HEK293T (cell line): ENCODE measurements around the gene DNAH8.

ENCODE experiments used
- CTCF ChIA-PET: fragments of 350-600 bp; formaldehyde crosslinking; extraction: SDS; loops from one replicate; lab custom pipeline; 2021; ENCODE audit warnings: antibody characterized with exemption, inconsistent platforms; lab: Yijun Ruan, JAX
- POLR2A ChIA-PET: fragments of 350-600 bp; formaldehyde crosslinking; extraction: SDS; loops from one replicate; lab custom pipeline; 2020; ENCODE audit warnings: antibody characterized with exemption, inconsistent platforms; lab: Yijun Ruan, JAX
- DNase-seq: peaks from one replicate; pipeline ENCODE4 v3.0.0; 2012; ENCODE audit warnings: mixed read lengths; ENCODE audit errors: extremely low spot score
- ARNT ChIP-seq: fragments of 450-650 bp; IDR thresholded peaks from 2 replicates; pipeline ENCODE4 v1.6.1; 2017; ENCODE audit warnings: mild to moderate bottlenecking
- BHLHE40 ChIP-seq: fragments of 450-650 bp; IDR thresholded peaks from 2 replicates; pipeline ENCODE4 v1.6.1; 2016; ENCODE audit warnings: mild to moderate bottlenecking, moderate library complexity, borderline replicate concordance
- CTBP1 ChIP-seq: fragments of 450-650 bp; IDR thresholded peaks from 2 replicates; pipeline ENCODE4 v1.6.1; 2016; ENCODE audit warnings: borderline replicate concordance
- ELF4 ChIP-seq: fragments of 450-650 bp; IDR thresholded peaks from 2 replicates; pipeline ENCODE4 v1.6.1; 2017; ENCODE audit warnings: antibody characterized with exemption
- FOXA1 ChIP-seq: fragments of 450-650 bp; IDR thresholded peaks from 2 replicates; pipeline ENCODE4 v1.6.1; 2016; ENCODE audit warnings: mild to moderate bottlenecking
- FOXK2 ChIP-seq: fragments of 450-650 bp; IDR thresholded peaks from 2 replicates; pipeline ENCODE4 v1.6.1; 2016; ENCODE audit warnings: mild to moderate bottlenecking
- FOXM1 ChIP-seq: fragments of 450-650 bp; IDR thresholded peaks from 2 replicates; pipeline ENCODE4 v1.6.1; 2017; ENCODE audit warnings: mild to moderate bottlenecking, borderline replicate concordance
- HDGF ChIP-seq: fragments of 450-650 bp; IDR thresholded peaks from 2 replicates; pipeline ENCODE4 v1.6.1; 2017; ENCODE audit warnings: antibody characterized with exemption, borderline replicate concordance
- L3MBTL2 ChIP-seq: fragments of 450-650 bp; conservative IDR thresholded peaks from 2 replicates; pipeline ENCODE4 v1.6.1; 2016; ENCODE audit warnings: mild to moderate bottlenecking
- LEF1 ChIP-seq: fragments of 450-650 bp; IDR thresholded peaks from 2 replicates; pipeline ENCODE4 v1.6.1; 2017; ENCODE audit warnings: mild to moderate bottlenecking, borderline replicate concordance
- NFRKB ChIP-seq: fragments of 450-650 bp; IDR thresholded peaks from 2 replicates; pipeline ENCODE4 v1.6.1; 2016; ENCODE audit warnings: mild to moderate bottlenecking, moderate library complexity
- PKNOX1 ChIP-seq: fragments of 450-650 bp; IDR thresholded peaks from 2 replicates; pipeline ENCODE4 v1.6.1; 2016
- SP1 ChIP-seq: fragments of 450-650 bp; IDR thresholded peaks from 2 replicates; pipeline ENCODE4 v1.6.1; 2017
- SUZ12 ChIP-seq: fragments of 450-650 bp; IDR thresholded peaks from 2 replicates; pipeline ENCODE4 v1.6.1; 2016; ENCODE audit warnings: mild to moderate bottlenecking
- TARDBP ChIP-seq: fragments of 450-650 bp; IDR thresholded peaks from 2 replicates; pipeline ENCODE4 v1.6.1; 2016
- ZNF384 ChIP-seq: fragments of 450-650 bp; IDR thresholded peaks from 2 replicates; pipeline ENCODE4 v1.6.1; 2016

DNAH8 gene

GRCh38 chr6:38782616-38783015 lies 67.5 kb downstream of the DNAH8 start:
- no peak for DNase-seq
- POLR2A ChIA-PET, result no interaction called here
- CTCF ChIA-PET, result interaction anchor here (1.2 kb wide), 1 partner anchor 9 kb away, joined by 4 read pairs; no protein-coding TSS in a partner anchor
- TF ChIP-seq ARNT (no peak), LEF1 (no peak), PKNOX1 (no peak), TARDBP (no peak), FOXK2 (no peak), SP1 (no peak), L3MBTL2 (no peak), ZNF384 (no peak), FOXM1 (no peak), CTBP1 (no peak), HDGF (no peak), FOXA1 (no peak), BHLHE40 (no peak), NFRKB (no peak), ELF4 (no peak), SUZ12 (no peak)

- TF ChIP-seq ZNF384 (no peak), SP1 (no peak), ELF4 (no peak), L3MBTL2 (no peak), SUZ12 (no peak), LEF1 (no peak), ARNT (no peak), PKNOX1 (no peak), TARDBP (no peak), BHLHE40 (no peak), FOXA1 (no peak), HDGF (no peak)
- no peak for DNase-seq
- ChIA-PET CTCF (interaction anchor here (0.9 to 1.9 kb wide), 2 partner anchors 10 to 12 kb away, joined by 3 to 5 read pairs; no protein-coding TSS in a partner anchor), POLR2A (interaction anchor here (0.9 to 1.2 kb wide), 2 partner anchors 80 to 145 kb away, joined by 3 read pairs; partner anchors contain the start of gene GLO1)
Observed at GRCh38 chr6:38783443-38784228, 68.5 kb downstream of the DNAH8 start.

- no peak for DNase-seq
- POLR2A ChIA-PET, result interaction anchor here (1.2 kb wide), 1 partner anchor 146 kb away, joined by 3 read pairs; no protein-coding TSS in a partner anchor
- no peak for TF ChIP-seq TARDBP
- no peak for TF ChIP-seq CTBP1
- TF ChIP-seq FOXA1, result no peak
- CTCF ChIA-PET, result interaction anchor here (0.8 to 1.9 kb wide), 3 partner anchors 11 to 21 kb away, joined by 3 to 5 read pairs (median 3); no protein-coding TSS in a partner anchor
Observed at GRCh38 chr6:38784506-38785235, 69.6 kb downstream of the DNAH8 start.

- CTCF ChIA-PET, result no interaction called here
- TF ChIP-seq PKNOX1 (no peak), NFRKB (no peak), FOXM1 (no peak), SUZ12 (no peak), LEF1 (no peak), CTBP1 (no peak), HDGF (no peak), FOXK2 (no peak)
- POLR2A ChIA-PET, result no interaction called here
- no peak for DNase-seq
Observed at GRCh38 chr6:38786486-38786885, 71.4 kb downstream of the DNAH8 start.

GRCh38 chr6:38789256-38789655 lies 74.1 kb downstream of the DNAH8 start:
- DNase-seq, result no peak
- TF ChIP-seq LEF1, result no peak
- no peak for TF ChIP-seq HDGF
- TF ChIP-seq SUZ12, result no peak
- TF ChIP-seq ZNF384, result no peak
- TF ChIP-seq FOXM1, result no peak
- TF ChIP-seq ARNT, result no peak
- TF ChIP-seq PKNOX1, result no peak
- no peak for TF ChIP-seq L3MBTL2
- no peak for TF ChIP-seq TARDBP
- no peak for TF ChIP-seq SP1
- TF ChIP-seq CTBP1, result no peak
- TF ChIP-seq ELF4, result no peak
- TF ChIP-seq NFRKB, result no peak
- ChIA-PET POLR2A (no interaction called here), CTCF (interaction anchor here (0.5 to 0.6 kb wide), 2 partner anchors 130 to 1663 kb away, joined by 3 to 4 read pairs; no protein-coding TSS in a partner anchor)
